ENCODE measurements around the gene NDUFS1.

GRCh38 chr2:206201075-206201848 lies 42.0 kb upstream of the NDUFS1 start:
- TF ChIP-seq CTCF (IDR thresholded peaks at IDR 0.05) (no peak), TCF7L2 (IDR thresholded peaks at IDR 0.05; ENCODE audit: low read depth, low read length) (no peak), REST (IDR thresholded peaks at IDR 0.05; ENCODE audit: insufficient read depth in 1 of 2, low read depth in 2 of 2, low read length in 1 of 2) (no peak), POLR2AphosphoS5 (IDR thresholded peaks at IDR 0.05; ENCODE audit: low read depth, low read length) (no peak), SIN3A (IDR thresholded peaks at IDR 0.05; ENCODE audit: borderline replicate concordance, insufficient read depth, low read depth, low read length) (no peak)

Measured in Panc1 (cell line).